Astrocyte (in vitro differentiated cells and primary cell): ENCODE measurements around the gene CD37.

Experiments
- CTCF ChIP-seq: IDR thresholded peaks from 2 replicates; pipeline ENCODE4 v1.5.1; 2011; ENCODE audit warnings: low read depth, mild to moderate bottlenecking, inconsistent platforms, low read length, moderate library complexity; ENCODE audit not compliant: insufficient read depth
- EZH2 ChIP-seq: IDR thresholded peaks from 2 replicates; pipeline ENCODE4 v1.6.1; 2012; ENCODE audit warnings: mild to moderate bottlenecking, low read length, inconsistent platforms; ENCODE audit not compliant: insufficient read depth

GRCh38 chr19:49335784-49336481 is 727 bp downstream of the CD37 start:
- TF ChIP-seq CTCF, result no peak
- no peak for TF ChIP-seq EZH2
